ENCODE measurements around the gene MRPS33.
"Not testable (repeated sequence)": the region's sequence is repeated elsewhere in the genome, so short reads cannot be mapped to it uniquely, and the experiment has no call there.

Gene MRPS33

GRCh38 chr7:141014524-141015395 is at the start of gene MRPS33:
Gene MRPS33, minus strand, starts transcription at chr7:141014952. Its CDS starts 4,319 bp downstream, at chr7:141010633.
- FAIRE-seq: peak; percentile 96
- DNase-seq (ENCODE audit: extremely low spot score, insufficient read length, low read depth): peak; percentile 94

- FAIRE-seq: no peak
- DNase-seq (ENCODE audit: extremely low spot score, insufficient read length, low read depth): no peak
These were observed 43.0 kb upstream of the MRPS33 start for GRCh38 chr7:141057788-141058187.

GRCh38 chr7:141055146-141055545 is 40.4 kb upstream of the MRPS33 start:
- no peak for DNase-seq (ENCODE audit: extremely low spot score, insufficient read length, low read depth)
- no peak for FAIRE-seq

GRCh38 chr7:141053626-141054025 is 38.9 kb upstream of the MRPS33 start:
- FAIRE-seq (no peak), DNase-seq (ENCODE audit: extremely low spot score, insufficient read length, low read depth) (no peak)

GRCh38 chr7:141045842-141046620 is 31.3 kb upstream of the MRPS33 start:
- FAIRE-seq: no peak
- DNase-seq (ENCODE audit: extremely low spot score, insufficient read length, low read depth): no peak

- no peak for DNase-seq (ENCODE audit: extremely low spot score, insufficient read length, low read depth)
These were observed 30.5 kb upstream of the MRPS33 start for GRCh38 chr7:141045126-141045841.

GRCh38 chr7:141043616-141044015 is 28.9 kb upstream of the MRPS33 start:
- FAIRE-seq: no peak
- no peak for DNase-seq (ENCODE audit: extremely low spot score, insufficient read length, low read depth)

More at GRCh38 chr7:141045126-141045841, 30.5 kb upstream of the MRPS33 start:
- FAIRE-seq: no peak

GRCh38 chr7:141042222-141043193 is 27.8 kb upstream of the MRPS33 start:
- FAIRE-seq (no peak), DNase-seq (ENCODE audit: extremely low spot score, insufficient read length, low read depth) (no peak)

- FAIRE-seq (no peak), DNase-seq (ENCODE audit: extremely low spot score, insufficient read length, low read depth) (no peak)
These were observed 24.6 kb upstream of the MRPS33 start for GRCh38 chr7:141039376-141039775.

- FAIRE-seq; DNase-seq (ENCODE audit: extremely low spot score, insufficient read length, low read depth): not testable (repeated sequence)
These were observed 23.3 kb upstream of the MRPS33 start for GRCh38 chr7:141038100-141038499.

GRCh38 chr7:141032539-141033323 is 18.0 kb upstream of the MRPS33 start:
- not testable (repeated sequence) for FAIRE-seq; DNase-seq (ENCODE audit: extremely low spot score, insufficient read length, low read depth)

GRCh38 chr7:141028767-141029166 is 14.0 kb upstream of the MRPS33 start:
- DNase-seq (ENCODE audit: extremely low spot score, insufficient read length, low read depth): no peak
- FAIRE-seq: no peak

- DNase-seq (ENCODE audit: extremely low spot score, insufficient read length, low read depth) (no peak), FAIRE-seq (no peak)
These were observed 12.3 kb upstream of the MRPS33 start for GRCh38 chr7:141027043-141027442.

GRCh38 chr7:141024668-141025067 is 9.9 kb upstream of the MRPS33 start:
- DNase-seq (ENCODE audit: extremely low spot score, insufficient read length, low read depth) (no peak), FAIRE-seq (no peak)

GRCh38 chr7:141023295-141023694 is 8.5 kb upstream of the MRPS33 start:
- FAIRE-seq: no peak
- no peak for DNase-seq (ENCODE audit: extremely low spot score, insufficient read length, low read depth)

GRCh38 chr7:141017555-141017954 is 2.8 kb upstream of the MRPS33 start:
- no peak for FAIRE-seq
- no peak for DNase-seq (ENCODE audit: extremely low spot score, insufficient read length, low read depth)

GRCh38 chr7:141016349-141016748 is 1.6 kb upstream of the MRPS33 start:
- FAIRE-seq: no peak
- no peak for DNase-seq (ENCODE audit: extremely low spot score, insufficient read length, low read depth)

GRCh38 chr7:141014125-141014523 is 628 bp downstream of the MRPS33 start:
- FAIRE-seq (no peak), DNase-seq (ENCODE audit: extremely low spot score, insufficient read length, low read depth) (no peak)

GRCh38 chr7:141013345-141013715 is 1.4 kb downstream of the MRPS33 start:
- FAIRE-seq (no peak), DNase-seq (ENCODE audit: extremely low spot score, insufficient read length, low read depth) (no peak)

Data from GM18507 (cell line).